ENCODE results near the gene ANO4. TPM values are rescaled to one million over a fixed set of nuclear protein-coding genes. Genes with fewer than 3 reads are reported as not detected.

The ANO4 gene
- total and polyA plus RNA-seq, 2 donors (not counting 1 experiment from before 2014, with no cell fraction given) = not detected

- peaks cover 2% of the 10 kb centered on the region for H3K9me3 Mint-ChIP-seq (ENCODE audit: insufficient read depth)
- no peak overlapping the region for H3K4me3 ChIP-seq (ENCODE audit: control extremely low read depth in 1 of 5, extremely low read depth in 1 of 5, insufficient read depth in 1 of 5, low read depth in 2 of 5, low read length in 4 of 5)
- H3K9ac ChIP-seq (ENCODE audit: low read length) = no peak overlapping the region
- no peaks in the 10 kb centered on the region for H3K79me2 ChIP-seq (ENCODE audit: control insufficient read depth, insufficient read depth, low read length)
- H3K4me3 Mint-ChIP-seq = no peak overlapping the region
- no peak overlapping the region for H3K27ac Mint-ChIP-seq
- H3K4me1 Mint-ChIP-seq = no peaks in the 10 kb centered on the region
- WGBS (ENCODE audit: insufficient coverage) = 100% methylated on average over 2 of the region's 3 CpGs
- H2AFZ ChIP-seq (ENCODE audit: insufficient read depth, low read depth, low read length, poor library complexity, severe bottlenecking) = no peak overlapping the region
- intact Hi-C loops (cut with micrococcal nuclease) = no loop called here
- no peak overlapping the region for H3K27ac ChIP-seq (ENCODE audit: low read length in 2 of 2)
- POLR2A ChIA-PET = no interaction called here
- no peaks in the 10 kb centered on the region for H3K36me3 ChIP-seq (replicated peaks in 1 of 2; ENCODE audit: control extremely low read depth in 1 of 2, control insufficient read depth in 1 of 2, extremely low read depth in 1 of 2, insufficient read depth in 2 of 2, low read length in 1 of 2)
- peaks cover 0 to 3% (median 0%) of the 10 kb centered on the region in 3 donors for H3K9me3 ChIP-seq (ENCODE audit: control extremely low read depth in 1 of 3, control insufficient read depth in 2 of 3, insufficient read depth in 1 of 3, low read length in 2 of 3)
- H3K27me3 ChIP-seq (replicated peaks in 1 of 4; ENCODE audit: control extremely low read depth in 1 of 4, control insufficient read depth in 3 of 4, insufficient read depth in 4 of 4, low read length in 3 of 4) = no peaks in the 10 kb centered on the region
- DNase-seq (no peak), ATAC-seq (ENCODE audit: low read depth) (no peak)
- TF ChIP-seq CTCF (IDR thresholded peaks at IDR 0.05) (no peak), EZH2 (IDR thresholded peaks at IDR 0.05; ENCODE audit: borderline replicate concordance, insufficient read depth, low read depth, low read length, poor library complexity, severe bottlenecking) (no peak)
- CTCF ChIA-PET = no interaction called here
- H3K4me2 ChIP-seq (replicated peaks; ENCODE audit: low read depth, low read length, poor library complexity, severe bottlenecking) = no peak overlapping the region
- no peaks in the 10 kb centered on the region for H3K27me3 Mint-ChIP-seq
- no peaks in the 10 kb centered on the region for H3K4me1 ChIP-seq (ENCODE audit: control insufficient read depth in 2 of 2, insufficient read depth in 2 of 2, low read length in 2 of 2)
- no peaks in the 10 kb centered on the region for H4K20me1 ChIP-seq (ENCODE audit: control insufficient read depth, insufficient read depth, low read length, poor library complexity, severe bottlenecking)
These were observed 283.4 kb downstream of the ANO4 start for GRCh38 chr12:101077791-101078528.

GRCh38 chr12:101078536-101079285 is 284.1 kb downstream of the ANO4 start:
- intact Hi-C loops (cut with micrococcal nuclease) = no loop called here
- no peaks in the 10 kb centered on the region for H3K4me1 Mint-ChIP-seq

More at GRCh38 chr12:101078536-101079285, 284.1 kb downstream of the ANO4 start:
- Histone ChIP-seq H4K20me1 (ENCODE audit: control insufficient read depth, insufficient read depth, low read length, poor library complexity, severe bottlenecking) (no peaks in the 10 kb centered on the region), H3K27ac (ENCODE audit: low read length in 2 of 2) (no peak overlapping the region), H3K4me3 (ENCODE audit: control extremely low read depth in 1 of 5, extremely low read depth in 1 of 5, insufficient read depth in 1 of 5, low read depth in 2 of 5, low read length in 4 of 5) (no peak overlapping the region), H3K9ac (ENCODE audit: low read length) (no peak overlapping the region), H3K27me3 (replicated peaks in 1 of 4; ENCODE audit: control extremely low read depth in 1 of 4, control insufficient read depth in 3 of 4, insufficient read depth in 4 of 4, low read length in 3 of 4) (no peaks in the 10 kb centered on the region), H2AFZ (ENCODE audit: insufficient read depth, low read depth, low read length, poor library complexity, severe bottlenecking) (no peak overlapping the region), H3K36me3 (replicated peaks in 1 of 2; ENCODE audit: control extremely low read depth in 1 of 2, control insufficient read depth in 1 of 2, extremely low read depth in 1 of 2, insufficient read depth in 2 of 2, low read length in 1 of 2) (no peaks in the 10 kb centered on the region), H3K79me2 (ENCODE audit: control insufficient read depth, insufficient read depth, low read length) (no peaks in the 10 kb centered on the region), H3K4me1 (ENCODE audit: control insufficient read depth in 2 of 2, insufficient read depth in 2 of 2, low read length in 2 of 2) (no peaks in the 10 kb centered on the region), H3K4me2 (replicated peaks; ENCODE audit: low read depth, low read length, poor library complexity, severe bottlenecking) (no peak overlapping the region), H3K9me3 (ENCODE audit: control extremely low read depth in 1 of 3, control insufficient read depth in 2 of 3, insufficient read depth in 1 of 3, low read length in 2 of 3) (peaks cover 0 to 3% (median 0%) of the 10 kb centered on the region in 3 donors)
- no peak for ATAC-seq (ENCODE audit: low read depth)
- POLR2A ChIA-PET = no interaction called here
- Mint-ChIP-seq H3K27me3 (no peaks in the 10 kb centered on the region), H3K27ac (no peak overlapping the region), H3K9me3 (ENCODE audit: insufficient read depth) (peaks cover 2% of the 10 kb centered on the region), H3K4me3 (no peak overlapping the region)
- WGBS (ENCODE audit: insufficient coverage) = no CpG with 5 or more reads among the region's 6 CpGs
- no peak for DNase-seq
- CTCF ChIA-PET = no interaction called here
- TF ChIP-seq CTCF (IDR thresholded peaks at IDR 0.05) (no peak), EZH2 (IDR thresholded peaks at IDR 0.05; ENCODE audit: borderline replicate concordance, insufficient read depth, low read depth, low read length, poor library complexity, severe bottlenecking) (no peak)

All from B cell (primary cell).